EL (cell line): ENCODE measurements around the gene TBC1D1.
"Not testable (repeated sequence)": the region's sequence is repeated elsewhere in the genome, so short reads cannot be mapped to it uniquely, and the experiment has no call there.

ENCODE experiments used
- DNase-seq: peaks from one replicate; pipeline ENCODE4 v3.0.0-alpha.2; 2016

Gene TBC1D1

GRCh38 chr4:37967736-37968135 lies 76.9 kb downstream of the TBC1D1 start:
- peak; percentile 4 for DNase-seq

DNA sequence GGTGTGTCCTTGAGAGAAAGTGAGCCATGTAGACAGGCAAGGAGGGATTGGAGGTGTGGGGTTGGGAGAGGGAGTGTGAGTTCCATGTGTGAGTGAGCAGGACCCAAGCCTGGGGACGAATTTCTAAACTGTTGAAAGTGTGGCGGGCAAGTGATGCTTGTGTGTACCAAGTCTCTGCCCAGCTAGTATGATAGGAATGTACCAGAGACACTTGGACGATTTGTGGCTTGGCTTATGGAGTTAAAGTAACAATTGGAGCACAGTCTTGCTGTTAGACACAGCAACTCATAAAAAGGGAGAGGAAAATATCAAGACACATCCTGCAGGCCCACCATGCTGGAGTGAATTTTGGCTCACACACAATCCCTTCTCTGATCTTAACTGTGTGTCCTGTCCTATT lies 77.9 kb downstream of the TBC1D1 start:
- DNase-seq, result no peak

GRCh38 chr4:37970702-37971101 lies 79.8 kb downstream of the TBC1D1 start:
- DNase-seq, result peak; percentile 55

- DNase-seq, result no peak
These were observed 80.3 kb downstream of the TBC1D1 start for GRCh38 chr4:37971202-37971601.

DNA sequence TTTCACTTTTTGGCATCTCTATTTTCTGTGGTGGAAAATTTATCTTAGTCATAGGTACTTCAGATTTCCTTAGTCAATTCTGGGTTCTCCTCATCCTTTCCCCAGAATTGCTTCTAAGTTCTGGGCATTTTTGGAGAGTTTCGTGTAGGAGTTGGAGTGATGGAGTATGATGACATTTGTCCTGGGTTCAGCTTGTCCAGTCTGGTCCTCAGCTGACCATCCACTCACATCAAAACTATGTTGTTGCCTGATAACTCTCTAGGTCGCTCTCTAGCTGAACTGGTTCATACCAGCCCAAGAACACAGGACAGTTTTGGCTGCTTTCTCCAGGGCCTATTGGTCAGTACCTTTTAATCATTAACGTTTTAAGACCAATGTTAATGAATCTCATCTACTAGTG lies 82.6 kb downstream of the TBC1D1 start:
- no peak for DNase-seq

- DNase-seq, result not testable (repeated sequence)
These were observed 84.5 kb downstream of the TBC1D1 start for GRCh38 chr4:37975321-37975822.

- DNase-seq, result no peak
These were observed 85.6 kb downstream of the TBC1D1 start for GRCh38 chr4:37976507-37976906.

DNA sequence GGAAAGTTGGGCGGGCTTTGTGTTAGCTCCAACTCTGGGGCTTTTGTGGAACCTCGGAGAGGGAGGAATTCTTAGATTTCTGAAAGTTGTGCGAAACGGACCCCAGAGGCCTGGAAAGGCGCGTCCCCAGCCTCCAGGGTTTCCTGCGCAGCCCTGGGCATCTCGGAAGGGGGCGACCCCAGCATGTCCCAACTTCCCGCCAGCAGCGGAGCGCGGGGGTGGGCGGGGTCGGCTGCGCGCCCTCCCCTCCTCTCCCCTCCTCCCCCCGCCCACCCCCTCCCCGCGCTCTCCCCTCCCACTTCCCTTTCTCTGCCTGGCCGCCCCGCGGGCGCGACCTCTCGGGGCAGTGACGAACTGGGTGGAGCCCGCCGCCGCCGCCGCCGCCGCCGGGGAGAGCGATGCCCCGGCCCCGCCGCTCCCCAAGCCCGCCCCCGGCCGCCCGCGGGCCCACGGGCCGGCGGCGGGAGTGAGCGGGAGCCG lies 86.1 kb downstream of the TBC1D1 start:
- DNase-seq, result peak; percentile 84

DNA sequence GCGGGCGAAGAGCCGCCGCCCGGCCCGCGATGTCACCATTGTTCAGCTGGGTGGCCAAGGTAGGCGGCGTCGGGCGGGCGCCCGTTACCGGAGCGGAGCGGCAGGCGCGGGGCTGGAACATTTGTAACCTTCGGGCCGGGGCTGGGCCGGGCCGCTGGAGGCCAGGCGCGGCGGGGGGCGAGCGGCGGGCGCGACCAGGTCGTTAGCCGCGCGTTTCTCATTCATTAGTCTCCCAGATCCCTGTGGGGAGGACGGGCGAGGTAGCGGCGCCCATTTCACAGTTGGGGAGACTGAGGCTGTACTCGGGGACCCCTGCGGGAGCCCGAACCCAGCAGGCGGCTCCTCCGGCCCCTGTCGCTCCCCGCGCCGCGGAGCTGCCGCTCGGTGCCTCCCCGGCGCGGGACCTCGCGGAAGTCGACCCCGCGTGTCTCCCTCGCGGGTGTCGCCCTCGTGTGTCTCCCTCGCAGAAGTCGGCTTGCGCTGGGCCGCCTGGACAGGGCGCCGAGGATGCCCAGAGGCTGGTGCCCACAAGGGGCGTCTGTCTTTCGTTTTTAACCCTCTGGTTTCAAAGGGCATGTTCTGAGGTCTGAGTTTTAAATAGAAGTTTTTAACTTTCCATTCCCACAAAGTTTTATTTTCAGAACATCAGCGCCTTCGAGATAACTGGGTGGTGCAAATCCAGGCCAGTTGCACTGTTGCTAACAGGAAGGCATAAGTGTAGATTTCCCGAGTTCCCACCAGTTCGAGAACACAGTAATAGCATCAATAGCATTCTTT lies 86.8 kb downstream of the TBC1D1 start:
- DNase-seq, result peak; percentile 60

- DNase-seq, result peak; percentile 48
These were observed 87.5 kb downstream of the TBC1D1 start for GRCh38 chr4:37978248-37978924.

GRCh38 chr4:37980246-37980645 lies 89.4 kb downstream of the TBC1D1 start:
- DNase-seq, result no peak

DNA sequence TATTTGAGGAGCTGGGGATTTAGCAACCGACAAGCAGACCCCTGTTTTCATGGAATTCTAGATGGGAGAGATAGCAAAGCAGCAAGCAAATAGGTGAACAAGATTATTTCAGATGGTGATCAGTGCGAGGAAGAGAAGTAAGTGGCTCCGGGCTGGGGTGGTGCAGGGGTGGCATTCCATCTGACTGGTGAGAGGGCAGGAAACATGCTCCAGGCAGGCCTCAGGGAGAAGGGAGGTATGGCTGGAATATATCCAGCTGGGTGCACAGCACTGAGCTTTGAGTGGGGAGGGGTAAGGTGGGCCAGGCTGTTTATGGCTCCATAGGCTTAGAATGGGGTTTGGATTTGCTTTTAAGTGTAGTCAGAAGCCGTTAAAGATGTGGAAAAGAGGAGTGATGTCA lies 90.5 kb downstream of the TBC1D1 start:
- peak; percentile 35 for DNase-seq

GRCh38 chr4:37981844-37982720 lies 91.2 kb downstream of the TBC1D1 start:
- DNase-seq, result peak; percentile 77

GRCh38 chr4:37982736-37983135 lies 91.9 kb downstream of the TBC1D1 start:
- no peak for DNase-seq

GRCh38 chr4:37983951-37984350 lies 93.1 kb downstream of the TBC1D1 start:
- peak; percentile 57 for DNase-seq

GRCh38 chr4:37985730-37986275 lies 94.9 kb downstream of the TBC1D1 start:
- DNase-seq, result no peak

- DNase-seq, result no peak
These were observed 97.8 kb downstream of the TBC1D1 start for GRCh38 chr4:37988670-37989069.

DNA sequence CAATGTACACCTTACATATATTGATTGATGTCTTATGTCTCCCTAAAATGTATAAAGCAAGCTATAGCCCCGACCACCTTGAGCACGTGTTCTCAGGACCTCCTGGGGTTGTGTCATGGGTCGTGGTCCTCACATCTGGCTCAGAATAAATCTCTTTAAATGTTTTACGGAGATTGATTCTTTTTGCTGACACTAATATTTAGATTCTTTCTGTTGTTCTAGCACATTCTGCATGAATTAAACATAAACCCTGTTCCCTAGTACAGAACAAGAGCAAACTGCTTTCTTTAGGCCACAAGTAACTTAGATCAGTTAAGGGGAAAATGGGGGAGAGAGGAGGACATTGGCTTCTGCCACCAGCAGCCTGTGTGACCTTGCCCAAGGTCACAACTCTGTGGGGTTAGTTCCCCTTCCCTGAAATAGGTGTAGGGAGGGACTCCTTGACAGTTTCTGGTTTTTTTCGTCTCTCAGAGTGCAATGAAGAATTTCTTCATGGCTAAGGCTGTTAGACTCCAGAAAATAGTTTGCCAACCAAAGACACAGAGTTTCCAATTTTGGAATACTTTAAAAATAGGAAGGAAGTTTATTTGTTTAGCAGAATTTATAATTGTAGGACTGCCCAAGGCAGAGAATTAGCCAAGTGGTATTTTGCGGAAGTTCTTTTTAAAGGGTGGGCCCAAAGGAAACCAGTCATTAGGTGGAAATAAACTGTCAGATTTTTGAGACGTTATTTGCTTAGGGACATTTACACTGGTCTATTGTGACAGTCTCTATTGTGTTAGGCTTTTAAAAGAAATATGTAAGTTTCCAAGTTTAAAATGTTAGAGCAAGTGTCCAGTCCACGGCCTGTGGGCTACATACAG lies 98.7 kb downstream of the TBC1D1 start:
- DNase-seq, result no peak

DNA sequence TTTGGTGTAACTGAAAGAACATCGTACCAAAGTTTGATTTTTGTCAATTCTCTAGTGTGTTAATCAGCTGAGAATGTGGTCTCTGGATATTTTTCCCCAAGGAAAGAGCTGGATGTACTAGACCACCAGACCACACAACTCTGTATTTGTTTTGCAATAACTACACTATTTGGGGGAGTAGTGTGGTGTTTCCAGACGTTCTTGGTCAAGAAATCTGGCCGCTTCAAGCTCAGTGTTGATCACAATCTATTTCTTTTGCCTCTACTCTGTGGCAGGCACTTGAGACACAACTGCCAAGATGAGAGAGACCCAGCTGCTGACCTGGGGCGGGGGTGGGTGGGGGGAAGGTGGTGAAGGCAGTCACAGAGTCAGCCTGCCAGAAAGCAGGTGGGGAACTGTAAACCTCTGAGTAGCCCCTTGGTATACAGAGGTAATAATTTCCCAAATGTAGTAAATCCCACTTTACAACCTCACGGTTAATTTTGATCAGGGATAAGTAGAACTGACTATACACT lies 99.9 kb downstream of the TBC1D1 start:
- DNase-seq, result no peak

DNA sequence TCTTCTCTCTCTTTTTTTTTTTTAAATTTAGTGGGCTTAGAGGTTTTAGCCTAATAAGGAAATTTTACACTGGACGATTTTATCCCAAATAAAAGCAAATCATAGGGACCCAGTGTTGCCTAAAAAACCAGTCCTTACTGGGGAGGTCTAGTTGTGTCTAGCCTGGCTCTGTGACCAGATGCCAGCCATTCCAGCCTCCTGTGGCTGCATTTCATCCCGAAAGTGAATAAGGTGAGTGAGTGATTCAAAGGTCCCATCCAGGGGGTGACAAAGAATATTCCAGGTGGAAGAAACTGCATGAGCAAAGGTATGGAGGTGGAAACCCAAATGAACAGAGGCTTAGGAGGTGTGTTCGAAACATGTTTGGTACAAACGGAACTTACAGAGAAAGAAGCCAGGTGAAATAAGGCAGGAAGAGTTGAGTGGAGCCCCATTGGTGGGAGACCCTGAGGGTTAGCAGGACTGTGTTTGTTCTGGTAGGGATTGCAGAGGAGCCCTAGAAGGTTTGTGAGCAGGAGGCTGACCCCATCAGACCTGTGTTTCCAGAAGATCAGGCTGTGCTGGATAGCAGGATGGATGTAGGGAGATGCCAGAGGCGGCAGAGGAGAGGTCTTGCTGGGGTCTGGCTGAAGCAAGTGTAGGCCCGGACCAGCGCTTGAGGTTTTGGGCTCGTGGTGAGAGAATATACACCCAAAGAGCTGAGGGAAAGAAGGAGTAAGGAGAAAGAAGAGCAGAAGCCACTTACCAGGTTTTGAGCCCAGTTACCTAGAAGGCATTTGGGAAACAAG lies 100.9 kb downstream of the TBC1D1 start:
- DNase-seq, result no peak

- no peak for DNase-seq
These were observed 102.9 kb downstream of the TBC1D1 start for GRCh38 chr4:37993806-37994205.
